Neutrophil (primary cell): ENCODE measurements around the gene GRIK3.

Experiments
- H3K27ac ChIP-seq: fragments of 200-600 bp; sonication (generic); 2 replicates; pipeline ENCODE4 v1.5.1; 2016; ENCODE audit warnings: mild to moderate bottlenecking, moderate library complexity
- H3K27me3 ChIP-seq: fragments of 200-600 bp; sonication (generic); 2 replicates; pipeline ENCODE4 v1.6.0; 2016; ENCODE audit warnings: mild to moderate bottlenecking
- H3K36me3 ChIP-seq: fragments of 200-600 bp; sonication (generic); 2 replicates; pipeline ENCODE4 v1.5.1; 2017
- H3K4me1 ChIP-seq, 2 experiments: fragments of 200-600 bp in 1 of 2; sonication (generic) in 1 of 2; 1 replicate in 1 of 2; 2 replicates in 1 of 2; pipeline versions ENCODE4 v1.5.1 to v1.6.1; 2013 to 2016; ENCODE audit warnings: low read depth in 1 of 2, low read length in 1 of 2, mild to moderate bottlenecking in 1 of 2, moderate library complexity in 1 of 2; ENCODE audit not compliant: control insufficient read depth in 1 of 2, insufficient read depth in 1 of 2
- H3K4me3 ChIP-seq, 2 experiments: fragments of 200-600 bp in 1 of 2; sonication (generic) in 1 of 2; 1 replicate in 1 of 2; 2 replicates in 1 of 2; pipeline ENCODE4 v1.5.1; 2013 to 2016; ENCODE audit warnings: low read depth in 1 of 2, low read length in 1 of 2, mild to moderate bottlenecking in 1 of 2, moderate library complexity in 1 of 2
- H3K9me3 ChIP-seq: fragments of 200-600 bp; sonication (generic); 2 replicates; pipeline ENCODE4 v1.5.1; 2016
- CTCF ChIP-seq: fragments of 200-600 bp; sonication (generic); IDR thresholded peaks from 2 replicates; pipeline ENCODE4 v1.5.1; 2016; ENCODE audit warnings: antibody characterized with exemption

The GRIK3 gene

GRCh38 chr1:37021502-37021901 lies 12.8 kb downstream of the GRIK3 start:
- Histone ChIP-seq H3K4me1 (no peaks in the 10 kb centered on the region), H3K27ac (no peak overlapping the region), H3K4me3 (no peak overlapping the region), H3K27me3 (peaks cover 26% of the 10 kb centered on the region), H3K9me3 (no peaks in the 10 kb centered on the region), H3K36me3 (no peaks in the 10 kb centered on the region)
- no peak for TF ChIP-seq CTCF

- peaks cover 20% of the 10 kb centered on the region for H3K27me3 ChIP-seq
- no peak overlapping the region for H3K4me3 ChIP-seq
- H3K36me3 ChIP-seq, result no peaks in the 10 kb centered on the region
- no peaks in the 10 kb centered on the region for H3K4me1 ChIP-seq
- no peak for TF ChIP-seq CTCF
- no peaks in the 10 kb centered on the region for H3K9me3 ChIP-seq
- no peak overlapping the region for H3K27ac ChIP-seq
Observed at GRCh38 chr1:37020653-37021277, 13.6 kb downstream of the GRIK3 start.

GRCh38 chr1:37018510-37018909 lies 15.8 kb downstream of the GRIK3 start:
- Histone ChIP-seq H3K9me3 (no peaks in the 10 kb centered on the region), H3K27ac (no peak overlapping the region), H3K4me3 (no peak overlapping the region), H3K36me3 (no peaks in the 10 kb centered on the region), H3K27me3 (peaks cover 15% of the 10 kb centered on the region), H3K4me1 (no peaks in the 10 kb centered on the region)
- no peak for TF ChIP-seq CTCF

GRCh38 chr1:37017720-37018119 lies 16.6 kb downstream of the GRIK3 start:
- Histone ChIP-seq H3K4me1 (no peaks in the 10 kb centered on the region), H3K9me3 (no peaks in the 10 kb centered on the region), H3K27me3 (peaks cover 10% of the 10 kb centered on the region), H3K27ac (no peak overlapping the region), H3K4me3 (no peak overlapping the region), H3K36me3 (no peaks in the 10 kb centered on the region)
- no peak for TF ChIP-seq CTCF

GRCh38 chr1:37016121-37016520 lies 18.2 kb downstream of the GRIK3 start:
- TF ChIP-seq CTCF, result no peak
- no peak overlapping the region for H3K27ac ChIP-seq

More at GRCh38 chr1:37016121-37016520, 18.2 kb downstream of the GRIK3 start:
- Histone ChIP-seq H3K4me1 (no peaks in the 10 kb centered on the region), H3K27me3 (peaks cover 7% of the 10 kb centered on the region), H3K4me3 (no peak overlapping the region), H3K9me3 (no peaks in the 10 kb centered on the region), H3K36me3 (no peaks in the 10 kb centered on the region)
